22Rv1 (cell line): Measurements from ENCODE around the gene CA10.

ENCODE experiments used
- CTCF ChIP-seq: fragments of 450-650 bp; IDR thresholded peaks from 2 replicates; pipeline ENCODE4 v1.5.1; 2017; ENCODE audit warnings: mild to moderate bottlenecking
- ZFX ChIP-seq: fragments of 450-650 bp; IDR thresholded peaks from 2 replicates; pipeline ENCODE4 v1.6.1; 2017; ENCODE audit warnings: antibody characterized with exemption, borderline replicate concordance

DNA sequence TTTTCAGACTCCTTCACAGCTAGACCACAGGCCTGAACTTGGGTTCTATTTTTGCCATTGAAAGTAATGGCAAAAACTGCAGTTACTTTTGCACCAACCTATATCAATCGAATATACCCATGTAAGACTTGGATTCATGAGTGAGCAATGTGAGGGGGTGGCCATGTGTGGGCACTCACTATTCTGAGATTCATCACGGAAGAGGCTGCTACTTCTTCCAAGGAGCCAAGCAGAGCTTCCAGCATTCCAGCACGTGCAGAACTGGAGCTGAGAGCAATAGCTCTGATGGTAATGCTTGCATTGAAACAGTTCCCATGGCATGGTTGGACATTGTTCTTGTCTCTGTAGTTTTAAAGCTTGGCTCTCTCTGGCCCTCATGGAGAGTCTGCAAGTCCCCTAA lies 327.6 kb downstream of the CA10 start:
- TF ChIP-seq CTCF (no peak), ZFX (no peak)
